Measurements from ENCODE around the gene BIVM. TPM values are rescaled to one million over a fixed set of nuclear protein-coding genes. Genes with fewer than 3 reads are reported as not detected.
"Not testable (repeated sequence)": the region's sequence is repeated elsewhere in the genome, so short reads cannot be mapped to it uniquely, and the experiment has no call there.

Gene BIVM
- polyA plus RNA-seq, 3 donors from 2014 or later: 13.3 to 20.1 (median 13.6) TPM

DNA sequence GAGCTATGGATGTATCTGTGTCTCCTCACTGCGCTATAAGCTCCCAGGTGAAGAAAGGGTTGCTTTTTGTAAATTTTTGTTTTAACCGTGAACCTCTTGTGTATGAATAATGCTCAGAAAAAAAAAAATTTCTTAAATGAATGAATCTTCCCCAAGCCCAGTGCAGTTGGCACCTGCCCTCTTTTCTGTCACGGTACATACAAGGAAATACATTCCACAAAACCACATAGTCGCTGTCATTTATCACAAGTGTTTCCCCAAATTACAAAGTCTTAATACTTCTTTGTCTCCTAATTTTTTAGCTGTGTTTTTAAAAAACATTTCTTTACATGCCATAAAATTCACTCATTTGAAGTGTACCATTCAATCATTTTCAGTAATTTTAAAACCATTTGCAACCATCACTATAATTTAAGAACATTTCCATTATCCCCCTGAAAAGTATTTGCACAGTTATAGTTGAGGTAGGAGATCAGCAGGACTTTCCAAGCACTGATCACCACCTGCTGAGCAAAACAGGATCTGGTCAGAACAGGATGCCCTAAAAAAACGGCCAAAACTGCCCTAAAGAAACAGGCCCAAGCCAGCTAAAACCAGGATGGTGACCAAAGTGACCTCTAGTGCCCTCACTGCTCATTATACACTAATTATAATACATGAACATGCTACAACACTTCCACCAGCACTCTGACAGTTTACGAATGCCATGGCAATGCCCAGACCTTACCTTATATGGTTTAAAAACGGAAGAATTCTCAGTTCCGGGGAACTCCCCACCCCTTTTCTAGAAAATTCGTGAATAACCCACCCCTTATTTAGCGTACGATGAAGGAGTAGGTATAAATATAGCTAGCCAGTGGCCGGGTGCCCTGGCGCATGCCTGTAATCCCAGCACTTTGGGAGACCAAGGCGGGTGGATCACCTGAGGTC, 24.1 kb upstream of the BIVM start:
- peak overlapping the region; percentile 89 to 98 (median 95) for H3K4me3 Mint-ChIP-seq
- H3K27ac Mint-ChIP-seq: peak overlapping the region; percentile 91 to 98 (median 94)
- H3K36me3 Mint-ChIP-seq: no peaks in the 10 kb centered on the region
- peaks cover 4 to 14% (median 14%) of the 10 kb centered on the region in 3 donors for H3K27me3 Mint-ChIP-seq (ENCODE audit: low read depth in 3 of 3)
- peaks cover 53 to 65% of the 10 kb centered on the region in 2 donors for H3K4me1 Mint-ChIP-seq
- DNase-seq: peak in 2 of 3 donors; percentile 14 to 17
- no peaks in the 10 kb centered on the region for H3K9me3 Mint-ChIP-seq

DNA sequence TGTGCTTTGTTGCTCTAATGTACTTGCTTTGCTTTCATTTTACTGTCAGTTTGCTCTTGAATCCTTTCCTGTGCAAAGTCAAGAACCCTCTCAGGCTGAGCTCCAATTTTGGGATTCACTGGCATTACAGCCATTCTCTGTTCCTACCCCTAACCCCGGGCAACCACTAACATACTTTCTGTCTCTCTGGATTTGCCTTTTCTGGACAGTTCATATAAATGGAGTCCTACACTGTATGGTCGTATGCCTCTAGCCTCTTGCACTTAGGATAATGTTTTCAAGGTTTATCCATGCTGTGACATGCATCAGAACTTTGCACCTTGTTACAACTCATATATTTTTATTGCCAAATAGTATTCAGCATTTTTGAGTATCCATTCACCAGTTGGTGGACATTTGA, 22.6 kb upstream of the BIVM start:
- peaks cover 61 to 62% of the 10 kb centered on the region in 2 donors for H3K4me1 Mint-ChIP-seq
- no peak overlapping the region for H3K4me3 Mint-ChIP-seq
- no peaks in the 10 kb centered on the region for H3K36me3 Mint-ChIP-seq
- H3K9me3 Mint-ChIP-seq: no peaks in the 10 kb centered on the region
- no peak for DNase-seq
- peak overlapping the region in 1 of 6 donors; percentile 33 for H3K27ac Mint-ChIP-seq
- peaks cover 4 to 14% (median 14%) of the 10 kb centered on the region in 3 donors for H3K27me3 Mint-ChIP-seq (ENCODE audit: low read depth in 3 of 3)

DNA sequence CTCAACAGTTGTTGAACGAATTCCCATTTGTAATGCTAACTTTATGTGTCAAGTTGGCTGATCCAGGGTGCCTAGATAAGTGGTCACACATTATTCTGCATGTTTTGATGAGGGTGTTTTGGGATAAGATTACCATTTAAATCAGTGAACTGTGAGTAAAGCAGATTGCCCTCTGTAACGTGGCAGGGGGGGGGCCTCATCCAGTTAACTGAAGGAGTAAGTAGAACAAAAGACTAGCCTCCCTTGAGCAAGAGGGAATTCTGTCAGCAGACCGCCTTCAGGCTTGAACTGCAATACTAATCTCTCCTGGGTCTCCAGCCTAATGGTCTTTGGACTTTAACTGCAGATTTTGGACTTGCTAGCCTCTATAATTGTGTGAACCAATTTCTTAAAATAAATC, 21.2 kb upstream of the BIVM start:
- H3K9me3 Mint-ChIP-seq: no peaks in the 10 kb centered on the region
- no peaks in the 10 kb centered on the region for H3K36me3 Mint-ChIP-seq
- no peak for DNase-seq
- no peak overlapping the region for H3K4me3 Mint-ChIP-seq
- peak overlapping the region in 1 of 6 donors; percentile 9 for H3K27ac Mint-ChIP-seq
- H3K4me1 Mint-ChIP-seq: peaks cover 46 to 47% of the 10 kb centered on the region in 2 donors
- H3K27me3 Mint-ChIP-seq (ENCODE audit: low read depth in 3 of 3): peaks cover 4 to 12% (median 10%) of the 10 kb centered on the region in 3 donors

DNA sequence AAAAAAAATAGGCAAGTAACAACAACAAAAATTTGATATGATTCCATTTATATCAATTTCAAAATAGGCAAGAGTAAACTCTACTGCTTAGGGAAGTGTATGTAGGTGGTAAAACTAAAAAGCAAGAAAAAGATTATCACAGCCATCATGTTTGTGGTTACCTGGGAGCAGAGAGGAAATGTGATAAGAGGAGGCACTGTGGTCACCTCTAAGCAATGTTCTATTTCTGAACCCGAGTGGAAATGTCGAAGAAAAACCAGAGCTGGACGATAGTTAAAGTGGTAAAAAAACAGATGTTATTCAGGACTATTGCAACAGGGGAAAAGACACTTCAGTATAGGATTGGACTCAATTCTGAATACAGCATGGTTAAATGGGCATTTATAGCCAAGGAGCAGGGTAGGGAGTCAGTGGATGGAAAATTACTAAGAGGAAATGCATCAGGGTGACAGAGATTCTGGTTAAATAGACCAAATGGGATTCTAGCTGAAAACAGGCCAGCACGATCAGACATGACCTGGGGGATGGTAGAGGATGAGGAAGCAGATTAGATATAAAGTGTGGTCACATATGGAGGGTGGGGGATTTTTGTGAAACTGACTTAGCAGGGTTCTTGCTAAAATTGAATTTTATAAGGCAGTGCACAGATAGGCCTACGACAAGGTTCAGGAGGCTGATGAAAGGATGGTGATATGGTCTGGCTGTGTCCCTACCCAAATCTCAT, 19.3 kb upstream of the BIVM start:
- H3K36me3 Mint-ChIP-seq: no peaks in the 10 kb centered on the region
- peaks cover 0 to 1% (median 0%) of the 10 kb centered on the region in 3 donors for H3K27me3 Mint-ChIP-seq (ENCODE audit: low read depth in 3 of 3)
- peaks cover 35 to 36% of the 10 kb centered on the region in 2 donors for H3K4me1 Mint-ChIP-seq
- DNase-seq: peak; percentile 42 to 55 (median 44)
- no peaks in the 10 kb centered on the region for H3K9me3 Mint-ChIP-seq
- peak overlapping the region; percentile 78 to 95 (median 92) for H3K27ac Mint-ChIP-seq
- peak overlapping the region; percentile 62 to 71 (median 65) for H3K4me3 Mint-ChIP-seq

DNA sequence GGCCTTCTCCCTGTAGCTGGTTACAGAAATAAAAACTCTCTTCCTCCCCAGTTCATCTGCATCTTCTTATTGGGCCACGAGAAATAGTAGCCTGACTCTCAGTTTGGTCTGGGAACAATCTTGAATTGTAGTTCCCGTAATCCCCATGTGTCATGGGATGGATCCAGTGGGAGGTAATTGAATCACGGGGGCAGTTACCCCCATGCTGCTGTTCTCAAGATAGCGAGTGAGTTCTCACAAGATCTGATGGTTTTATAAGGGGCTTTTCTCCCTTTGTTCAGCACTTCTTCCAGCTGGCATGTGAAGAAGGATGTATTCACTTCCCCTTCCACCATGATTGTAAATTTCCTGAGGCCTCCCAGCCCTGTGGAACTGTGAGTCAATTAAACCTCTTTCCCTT, 18.3 kb upstream of the BIVM start:
- H3K36me3 Mint-ChIP-seq; H3K27me3 Mint-ChIP-seq (ENCODE audit: low read depth in 3 of 3); H3K9me3 Mint-ChIP-seq; DNase-seq; H3K4me3 Mint-ChIP-seq: not testable (repeated sequence)
- Mint-ChIP-seq H3K27ac (peak overlapping the region in 4 of 6 donors; percentile 57 to 74 (median 64)), H3K4me1 (peaks cover 29 to 30% of the 10 kb centered on the region in 2 donors)

DNA sequence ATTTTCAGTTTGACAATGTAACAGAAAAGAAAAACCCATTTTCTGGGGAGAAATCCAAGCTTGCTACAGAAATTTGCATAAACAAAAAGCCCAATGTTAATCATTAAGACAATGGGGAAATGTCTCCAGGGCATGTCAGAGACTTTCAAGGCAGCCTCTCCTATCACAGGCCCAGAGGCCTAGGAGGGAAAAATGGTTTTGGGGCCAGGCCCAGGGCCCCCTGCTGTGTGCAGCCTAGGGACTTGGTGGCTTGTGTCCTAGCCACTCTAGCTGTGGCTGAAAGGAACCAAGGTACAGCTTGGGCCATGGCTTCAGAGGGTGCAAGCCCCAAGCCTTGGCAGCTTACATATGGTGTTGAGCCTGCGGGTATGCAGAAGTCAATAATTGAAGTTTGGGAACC, 17.3 kb upstream of the BIVM start:
- peaks cover 0 to 3% (median 0%) of the 10 kb centered on the region in 3 donors for H3K27me3 Mint-ChIP-seq (ENCODE audit: low read depth in 3 of 3)
- H3K36me3 Mint-ChIP-seq: no peaks in the 10 kb centered on the region
- no peak overlapping the region for H3K4me3 Mint-ChIP-seq
- no peaks in the 10 kb centered on the region for H3K9me3 Mint-ChIP-seq
- H3K4me1 Mint-ChIP-seq: peaks cover 29 to 30% of the 10 kb centered on the region in 2 donors
- no peak for DNase-seq
- H3K27ac Mint-ChIP-seq: no peak overlapping the region

DNA sequence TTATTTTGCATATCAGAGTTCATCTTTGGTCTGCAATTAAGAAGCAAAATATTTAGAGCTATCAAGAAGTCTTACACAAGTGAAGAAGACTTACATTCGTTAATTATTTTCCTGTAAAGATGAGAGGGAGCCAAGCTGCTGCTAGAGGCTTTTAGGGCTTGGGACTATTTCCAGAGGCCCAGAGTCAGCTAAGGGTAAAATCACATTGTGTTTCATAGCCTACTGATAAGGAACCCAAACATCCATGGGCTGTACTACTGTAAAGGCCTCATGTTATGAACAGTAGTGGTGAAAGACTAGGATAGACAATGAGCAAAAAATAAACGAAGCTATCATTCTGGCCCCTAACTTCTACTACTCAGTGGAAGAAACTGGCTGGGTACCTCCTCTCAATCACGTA, 14.4 kb upstream of the BIVM start:
- no peaks in the 10 kb centered on the region for H3K9me3 Mint-ChIP-seq
- H3K36me3 Mint-ChIP-seq: peaks cover 0 to 7% (median 0%) of the 10 kb centered on the region in 3 donors

DNA sequence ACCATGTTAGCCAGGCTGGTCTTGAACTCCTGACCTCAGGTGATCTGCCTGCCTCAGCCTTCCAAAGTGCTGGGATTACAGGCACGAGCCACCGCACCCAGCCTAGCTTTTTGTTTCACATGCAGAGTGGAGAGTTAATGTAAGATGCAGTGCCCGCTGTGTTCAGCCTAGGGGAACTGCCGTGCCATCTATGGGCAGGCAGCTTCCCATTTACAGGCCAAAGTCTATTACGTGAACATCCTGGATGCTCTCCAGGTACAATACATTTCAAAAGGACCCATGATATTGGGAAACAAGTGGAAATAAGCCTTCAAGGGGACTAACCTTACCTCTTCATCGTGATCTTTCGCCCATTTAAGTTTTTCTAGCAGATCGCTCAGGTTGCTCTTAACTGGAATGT, 10.2 kb upstream of the BIVM start:
- Mint-ChIP-seq H3K4me3 (no peak overlapping the region), H3K9me3 (no peaks in the 10 kb centered on the region)

More for the DNA sequence above, 14.4 kb upstream of the BIVM start:
- no peak overlapping the region for H3K4me3 Mint-ChIP-seq
- H3K27me3 Mint-ChIP-seq (ENCODE audit: low read depth in 3 of 3): peaks cover 0 to 3% (median 0%) of the 10 kb centered on the region in 3 donors
- H3K27ac Mint-ChIP-seq: no peak overlapping the region
- DNase-seq: no peak
- peaks cover 14 to 15% of the 10 kb centered on the region in 2 donors for H3K4me1 Mint-ChIP-seq

DNA sequence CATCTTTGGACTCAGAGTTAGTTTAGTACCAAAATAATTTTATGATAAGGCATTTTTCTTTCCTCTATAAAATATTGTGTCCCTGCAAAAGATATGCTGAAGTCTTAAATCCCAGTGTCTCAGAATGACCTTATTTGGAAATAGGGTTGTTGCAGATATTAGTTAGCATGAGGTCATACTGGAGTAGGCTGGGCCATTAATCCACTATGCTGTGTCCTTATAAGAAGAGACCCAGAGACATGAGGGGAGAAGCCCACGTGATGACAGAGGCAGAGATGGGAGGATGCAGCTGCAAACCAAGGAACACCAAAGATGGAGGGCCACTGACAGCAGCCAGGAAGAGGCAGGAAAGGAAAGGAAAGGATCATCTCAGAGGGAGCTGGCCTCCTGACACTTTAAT, 6.5 kb upstream of the BIVM start:
- Mint-ChIP-seq H3K9me3 (peaks cover 0 to 1% (median 0%) of the 10 kb centered on the region in 6 donors), H3K36me3 (peaks cover 3 to 14% (median 4%) of the 10 kb centered on the region in 3 donors), H3K27me3 (ENCODE audit: low read depth in 3 of 3) (no peaks in the 10 kb centered on the region), H3K27ac (no peak overlapping the region), H3K4me1 (no peaks in the 10 kb centered on the region), H3K4me3 (no peak overlapping the region)
- no peak for DNase-seq

More for the DNA sequence above, 10.2 kb upstream of the BIVM start:
- Mint-ChIP-seq H3K27me3 (ENCODE audit: low read depth in 3 of 3) (peaks cover 0 to 3% (median 0%) of the 10 kb centered on the region in 3 donors), H3K36me3 (peaks cover 3 to 14% (median 4%) of the 10 kb centered on the region in 3 donors), H3K27ac (no peak overlapping the region), H3K4me1 (no peaks in the 10 kb centered on the region)
- no peak for DNase-seq

DNA sequence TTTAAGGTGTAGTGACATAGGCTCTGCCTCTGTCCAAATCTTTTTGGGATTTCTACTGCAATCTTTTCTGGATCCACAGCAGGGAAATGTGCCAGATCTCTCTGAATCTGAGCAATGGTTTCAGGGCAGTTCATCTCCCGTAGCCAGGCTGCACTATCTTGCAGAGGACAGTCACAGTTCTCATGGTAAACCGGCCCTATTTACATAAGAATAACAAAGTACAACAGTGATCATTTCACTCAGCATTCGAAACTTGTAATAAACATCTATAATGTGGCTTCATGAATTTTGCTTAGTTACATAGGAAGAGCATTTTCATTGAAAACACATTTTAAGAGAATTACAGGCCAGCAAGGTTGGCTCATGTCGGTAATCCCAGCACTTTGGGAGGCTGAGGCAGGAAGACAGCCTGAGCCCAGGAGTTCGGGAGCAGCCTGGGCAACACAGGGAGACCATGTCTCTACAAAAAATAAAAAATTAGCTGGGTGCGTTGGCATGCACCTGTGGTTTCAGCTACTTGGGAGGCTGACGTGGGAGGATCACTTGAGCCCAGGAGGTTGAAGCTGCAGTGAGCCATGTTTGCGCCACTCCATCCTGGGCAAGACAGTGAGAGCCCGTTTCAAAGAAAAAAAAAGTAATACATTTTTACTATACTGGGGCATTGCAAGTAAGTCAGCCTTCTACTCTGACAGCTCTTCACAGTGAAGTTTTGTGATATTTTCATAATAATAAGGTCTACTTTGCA, 5.1 kb upstream of the BIVM start:
- Mint-ChIP-seq H3K9me3 (peaks cover 0 to 1% (median 0%) of the 10 kb centered on the region in 6 donors), H3K27ac (no peak overlapping the region), H3K36me3 (peaks cover 3 to 13% (median 4%) of the 10 kb centered on the region in 3 donors), H3K4me1 (peaks cover 4 to 9% of the 10 kb centered on the region in 2 donors), H3K4me3 (no peak overlapping the region), H3K27me3 (ENCODE audit: low read depth in 3 of 3) (peaks cover 0 to 3% (median 2%) of the 10 kb centered on the region in 3 donors)
- no peak for DNase-seq

DNA sequence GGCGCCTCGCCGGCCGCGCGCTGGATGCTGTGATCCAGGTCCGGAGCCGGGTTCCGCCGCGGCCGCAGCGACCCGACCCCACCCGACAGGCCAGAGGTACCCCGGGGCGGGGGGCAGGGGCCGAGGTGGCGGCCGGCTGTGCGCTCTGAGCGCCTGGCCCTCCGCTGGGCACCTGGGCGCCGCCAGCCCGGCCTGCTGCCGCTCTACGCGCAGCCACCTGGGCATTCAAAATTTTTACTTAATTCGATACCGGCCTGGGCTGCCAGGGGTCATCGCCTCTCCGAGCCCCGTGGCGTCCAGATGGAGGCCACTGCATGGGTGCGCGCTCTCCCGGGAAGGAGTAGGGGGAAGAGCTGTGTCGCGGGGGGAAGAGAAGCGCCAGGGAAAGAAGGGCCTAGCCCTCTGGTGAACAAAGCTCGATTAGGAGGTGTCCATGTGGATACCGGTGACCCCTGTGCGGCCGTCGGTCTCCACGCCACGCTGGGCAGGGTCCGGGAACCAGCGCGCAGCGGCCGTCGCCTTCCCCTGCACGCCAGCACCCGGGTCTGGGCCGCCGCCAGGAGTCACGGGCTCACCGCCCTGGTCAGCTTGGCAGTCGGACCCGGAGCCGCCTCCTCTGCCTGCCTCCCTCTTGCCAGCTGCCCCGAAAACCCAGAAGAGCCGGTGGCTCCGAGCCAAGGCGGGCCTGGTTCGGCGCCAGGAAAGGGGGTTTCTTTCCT, 666 bp downstream of the BIVM start:
- Mint-ChIP-seq H3K9me3 (no peaks in the 10 kb centered on the region), H3K4me3 (peak overlapping the region; percentile 91 to 94 (median 92)), H3K27ac (peak overlapping the region in 5 of 6 donors; percentile 23 to 80 (median 72)), H3K4me1 (peaks cover 28 to 36% of the 10 kb centered on the region in 2 donors), H3K27me3 (ENCODE audit: low read depth in 3 of 3) (peaks cover 2 to 6% (median 3%) of the 10 kb centered on the region in 3 donors), H3K36me3 (no peaks in the 10 kb centered on the region)
- DNase-seq: peak in 1 of 3 donors; percentile 23

DNA sequence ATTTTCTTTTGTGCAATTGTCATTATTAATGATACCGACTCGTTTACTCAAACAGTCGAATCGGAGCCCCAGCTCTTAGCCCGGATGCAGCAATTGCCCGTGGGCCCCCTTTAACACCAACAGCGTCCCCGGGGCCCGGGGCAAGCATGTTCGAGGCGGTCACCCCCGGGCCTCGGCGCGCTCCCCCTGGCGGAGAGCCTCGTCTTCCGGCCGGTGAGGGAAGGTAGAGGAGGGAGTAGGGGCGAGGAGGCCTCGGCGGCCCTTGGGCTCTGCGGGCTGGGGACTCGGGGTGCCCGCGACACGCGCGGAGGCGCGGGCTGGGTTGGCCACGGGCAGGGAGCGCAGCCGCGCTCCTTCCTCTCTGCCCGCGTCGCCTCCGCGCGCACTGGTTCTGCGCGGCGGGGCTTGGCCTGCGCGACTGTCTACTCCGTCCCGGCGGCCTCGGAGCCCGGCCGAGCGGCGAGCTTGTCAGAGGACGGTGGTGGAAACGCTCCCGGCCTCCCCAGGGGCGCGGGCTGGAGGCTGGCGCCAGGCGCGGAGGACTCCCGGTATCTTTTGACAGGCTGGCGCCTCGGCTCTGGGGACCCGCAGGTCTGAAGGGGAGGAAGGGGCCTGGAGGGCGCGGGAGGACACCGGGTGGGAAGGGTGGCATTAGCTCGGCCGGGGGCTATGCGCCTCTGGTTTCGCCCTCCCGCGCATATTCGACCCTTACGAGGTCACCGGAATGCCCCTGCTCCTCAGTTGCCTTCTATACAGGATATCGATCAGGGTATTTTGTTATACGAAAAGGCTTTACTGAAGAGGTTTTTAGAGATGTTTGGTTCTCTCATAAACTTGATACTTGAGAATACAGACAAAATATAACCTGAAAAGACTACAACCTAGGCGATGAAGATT, 1.5 kb downstream of the BIVM start:
- Mint-ChIP-seq H3K4me3 (peak overlapping the region; percentile 91 to 92 (median 91)), H3K27ac (peak overlapping the region; percentile 17 to 88 (median 72)), H3K9me3 (no peaks in the 10 kb centered on the region), H3K27me3 (ENCODE audit: low read depth in 3 of 3) (peaks cover 2 to 6% (median 3%) of the 10 kb centered on the region in 3 donors), H3K36me3 (no peaks in the 10 kb centered on the region), H3K4me1 (peaks cover 28 to 44% of the 10 kb centered on the region in 2 donors)
- DNase-seq: peak; percentile 85 to 88 (median 87)

Measured in immature natural killer cell (primary cell).